GM12864 (cell line): ENCODE results near the gene SLC1A1.
A peak's percentile ranks its signal among the peaks of the same experiment; 100 is the strongest.

Source experiments
- DNase-seq: peaks from one replicate; pipeline ENCODE4 v3.0.0-alpha.2; 2011; ENCODE audit warnings: low read depth
- H3K4me3 ChIP-seq: 2 replicates; pipeline ENCODE4 v1.5.1; 2011; ENCODE audit warnings: mild to moderate bottlenecking, low read depth, low read length, control low read depth
- CTCF ChIP-seq: IDR thresholded peaks from 2 replicates; pipeline ENCODE4 v1.5.1; 2011; ENCODE audit warnings: low read depth, mild to moderate bottlenecking, moderate library complexity, low read length, control low read depth, inconsistent platforms; ENCODE audit errors: missing control alignments

The SLC1A1 gene

GRCh38 chr9:4465910-4466309 is 24.4 kb upstream of the SLC1A1 start:
- no peak for DNase-seq
- TF ChIP-seq CTCF, result no peak
- H3K4me3 ChIP-seq, result no peak overlapping the region; the same call in 1 of the 2 replicates

- no peak for DNase-seq
- H3K4me3 ChIP-seq, result no peak overlapping the region
- TF ChIP-seq CTCF, result no peak
Observed at GRCh38 chr9:4475301-4475700, 15.0 kb upstream of the SLC1A1 start.

- H3K4me3 ChIP-seq, result no peak overlapping the region; the same call in 1 of the 2 replicates
- TF ChIP-seq CTCF, result no peak
Observed at GRCh38 chr9:4486176-4486575, 4.1 kb upstream of the SLC1A1 start.

GRCh38 chr9:4489562-4489918 is 728 bp upstream of the SLC1A1 start:
- peak overlapping the region; percentile 97 for H3K4me3 ChIP-seq
- DNase-seq, result no peak
- TF ChIP-seq CTCF, result no peak

More at GRCh38 chr9:4486176-4486575, 4.1 kb upstream of the SLC1A1 start:
- no peak for DNase-seq

GRCh38 chr9:4490705-4491625 is 697 bp downstream of the SLC1A1 start:
- H3K4me3 ChIP-seq, result peak overlapping the region; percentile 97

GRCh38 chr9:4491626-4491975 is 1.3 kb downstream of the SLC1A1 start:
- no peak for TF ChIP-seq CTCF
- no peak for DNase-seq
- H3K4me3 ChIP-seq, result peak overlapping the region; percentile 97

More at GRCh38 chr9:4490705-4491625, 697 bp downstream of the SLC1A1 start:
- no peak for TF ChIP-seq CTCF
- DNase-seq, result no peak

GRCh38 chr9:4494332-4494731 is 4.1 kb downstream of the SLC1A1 start:
- DNase-seq, result no peak
- no peak for TF ChIP-seq CTCF
- H3K4me3 ChIP-seq, result no peak overlapping the region
